B cell (primary cell): ENCODE data around the gene MEG3. TPM values are rescaled to one million over a fixed set of nuclear protein-coding genes. Genes with fewer than 3 reads are reported as not detected.

Experiments
- ATAC-seq: fragments of 200-7000 bp; cut with Tn5 transposase; one replicate; pipeline ENCODE4 v1.10.0; 2021; ENCODE audit warnings: low read depth, mild to moderate bottlenecking, moderate number of reproducible peaks, moderate library complexity
- CTCF ChIA-PET: fragments of 350-600 bp; sonication (Branson Sonifier 250); formaldehyde crosslinking; loops from one replicate; lab custom pipeline; 2021; ENCODE audit warnings: antibody characterized with exemption, inconsistent platforms; lab: Charles Lee
- POLR2A ChIA-PET: fragments of 350-600 bp; sonication (Branson Sonifier 250); formaldehyde crosslinking; loops from one replicate; lab custom pipeline; 2021; ENCODE audit warnings: antibody characterized with exemption; lab: Charles Lee
- DNase-seq: peaks from one replicate; pipeline ENCODE4 v3.0.0; 2013
- H2AFZ ChIP-seq: 2 replicates; pipeline ENCODE4 v1.6.1; 2012; ENCODE audit warnings: mild to moderate bottlenecking, low read depth, low read length; ENCODE audit not compliant: insufficient read depth, poor library complexity, severe bottlenecking
- H3K27ac ChIP-seq, 2 donors: 1 replicate in 1 of 2; 2 replicates in 1 of 2; pipeline ENCODE4 v1.5.1; 2012 to 2013; ENCODE audit warnings: low read length in 2 of 2, mild to moderate bottlenecking in 2 of 2, moderate library complexity in 1 of 2
- H3K27me3 ChIP-seq, 4 experiments: fragments of 200-600 bp in 1 of 4; sonication (generic) in 1 of 4; replicated peaks in 1 of 4; 1 replicate in 2 of 4; 2 replicates in 2 of 4; pipeline versions ENCODE4 v1.6.1 to v1.7.0; 2013 to 2016; ENCODE audit warnings: low read length in 3 of 4, mild to moderate bottlenecking in 2 of 4, mixed read lengths in 1 of 4, moderate library complexity in 1 of 4; ENCODE audit not compliant: insufficient read depth in 4 of 4, control insufficient read depth in 3 of 4; ENCODE audit errors: control extremely low read depth in 1 of 4
- H3K36me3 ChIP-seq, 2 experiments: replicated peaks in 1 of 2; 1 replicate in 1 of 2; 2 replicates in 1 of 2; pipeline versions ENCODE4 v1.6.1 to v1.7.1; 2013; ENCODE audit warnings: low read length in 1 of 2; ENCODE audit not compliant: insufficient read depth in 2 of 2, control insufficient read depth in 1 of 2; ENCODE audit errors: control extremely low read depth in 1 of 2, extremely low read depth in 1 of 2
- H3K4me1 ChIP-seq, 2 donors: fragments of 200-600 bp in 1 of 2; sonication (generic) in 1 of 2; 1 replicate in 1 of 2; 2 replicates in 1 of 2; pipeline versions ENCODE4 v1.5.1 to v1.6.1; 2013 to 2017; ENCODE audit warnings: low read length in 2 of 2; ENCODE audit not compliant: control insufficient read depth in 2 of 2, insufficient read depth in 2 of 2
- H3K4me2 ChIP-seq: replicated peaks from 2 replicates; pipeline ENCODE3; 2012; ENCODE audit warnings: mild to moderate bottlenecking, low read depth, low read length; ENCODE audit not compliant: poor library complexity, severe bottlenecking
- H3K4me3 ChIP-seq, 5 experiments: fragments of 200-600 bp in 1 of 5; sonication (generic) in 1 of 5; 1 replicate in 3 of 5; 2 replicates in 2 of 5; pipeline versions ENCODE4 v1.5.1 to v1.7.0; 2011 to 2016; ENCODE audit warnings: low read length in 4 of 5, mild to moderate bottlenecking in 4 of 5, low read depth in 2 of 5, control low read depth in 1 of 5, moderate library complexity in 1 of 5; ENCODE audit not compliant: insufficient read depth in 1 of 5; ENCODE audit errors: control extremely low read depth in 1 of 5, extremely low read depth in 1 of 5
- H3K79me2 ChIP-seq: fragments of 200-600 bp; sonication (generic); one replicate; pipeline ENCODE4 v1.6.0; 2016; ENCODE audit warnings: low read length; ENCODE audit not compliant: control insufficient read depth, insufficient read depth
- H3K9ac ChIP-seq: fragments of 200-600 bp; sonication (generic); 2 replicates; pipeline ENCODE4 v1.6.1; 2017; ENCODE audit warnings: mild to moderate bottlenecking, low read length, moderate library complexity
- H3K9me3 ChIP-seq, 3 donors: one replicate each; pipeline versions ENCODE4 v1.6.1 to v1.7.1; 2013; ENCODE audit warnings: low read length in 2 of 3; ENCODE audit not compliant: control insufficient read depth in 2 of 3, insufficient read depth in 1 of 3; ENCODE audit errors: control extremely low read depth in 1 of 3
- H4K20me1 ChIP-seq: 2 replicates; pipeline ENCODE4 v1.6.0; 2012; ENCODE audit warnings: mild to moderate bottlenecking, low read length; ENCODE audit not compliant: insufficient read depth, control insufficient read depth, poor library complexity, severe bottlenecking
- H3K27ac Mint-ChIP-seq: one replicate; pipeline ENCODE4 v1.8.0; 2021; ENCODE audit warnings: mixed read lengths
- H3K27me3 Mint-ChIP-seq: one replicate; pipeline ENCODE4 v1.8.0; 2021; ENCODE audit warnings: mixed read lengths
- H3K4me1 Mint-ChIP-seq: one replicate; pipeline ENCODE4 v1.8.0; 2021; ENCODE audit warnings: mixed read lengths
- H3K4me3 Mint-ChIP-seq: one replicate; pipeline ENCODE4 v1.8.0; 2021; ENCODE audit warnings: mixed read lengths
- H3K9me3 Mint-ChIP-seq: one replicate; pipeline ENCODE4 v1.8.0; 2022; ENCODE audit warnings: mixed read lengths; ENCODE audit not compliant: insufficient read depth
- CTCF ChIP-seq: fragments of 200-600 bp; IDR thresholded peaks from one replicate; pipeline ENCODE4 v1.8.0; 2022; ENCODE audit warnings: antibody characterized with exemption, mild to moderate bottlenecking
- EZH2 ChIP-seq: IDR thresholded peaks from 2 replicates; pipeline ENCODE4 v1.6.1; 2012; ENCODE audit warnings: borderline replicate concordance, low read depth, mild to moderate bottlenecking, moderate library complexity, low read length; ENCODE audit not compliant: insufficient read depth, poor library complexity, severe bottlenecking
- WGBS: methylation state at CpG from one replicate; pipeline ENCODE4 v1.1.5; 2013; ENCODE audit warnings: missing lambda C conversion rate; ENCODE audit not compliant: insufficient coverage; 5-methylcytosine and 5-hydroxymethylcytosine counted together
- intact Hi-C: fragments of 100-400 bp; cut with micrococcal nuclease; formaldehyde crosslinking; loops from one replicate; pipeline ENCODE4 v1.10.0; 2022
- polyA plus RNA-seq: library from polyadenylated mRNA; depleted of rRNA; stranded (reverse); fragments of >200 nt; gene quantifications from 2 replicates; pipeline ENCODE4 v1.2.3, GENCODE V29; 2012
- total RNA-seq, 2 donors: library from RNA; stranded (reverse); fragments of 120-200 nt in 1 of 2; gene quantifications; 1 replicate in 1 of 2; 2 replicates in 1 of 2; pipeline versions ENCODE4 v1.2.3 to v1.2.4, GENCODE V29; 2013 to 2022

The MEG3 gene
- total and polyA plus RNA-seq, 2 donors (not counting 1 experiment from before 2014, with no cell fraction given), result 0.13 TPM; not detected in 1

DNA sequence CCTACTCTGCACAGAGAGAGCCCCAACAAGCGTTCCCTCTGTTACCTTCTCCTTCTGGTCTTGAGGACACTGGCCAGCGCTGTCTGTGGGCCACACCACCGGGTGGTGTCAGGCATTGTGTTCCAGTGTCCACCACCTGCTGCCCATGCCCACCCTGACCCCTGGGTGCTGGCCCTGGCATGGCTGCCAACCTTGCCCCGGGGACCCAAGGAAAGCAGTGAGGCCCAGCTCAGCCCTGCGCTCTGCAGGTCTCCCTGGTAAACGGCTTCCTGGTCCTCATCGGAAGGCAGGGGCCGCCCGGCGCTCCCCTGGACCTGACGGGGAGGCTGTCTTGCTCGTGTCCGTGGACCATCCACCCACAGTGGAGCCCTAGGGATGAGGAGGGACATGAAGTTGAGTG lies 21.8 kb upstream of the MEG3 start:
- Mint-ChIP-seq H3K27ac (no peak overlapping the region), H3K4me1 (no peaks in the 10 kb centered on the region), H3K4me3 (no peak overlapping the region), H3K27me3 (no peaks in the 10 kb centered on the region), H3K9me3 (peaks cover 1% of the 10 kb centered on the region)
- Histone ChIP-seq H4K20me1 (no peaks in the 10 kb centered on the region), H3K27me3 (no peaks in the 10 kb centered on the region), H3K36me3 (no peaks in the 10 kb centered on the region), H2AFZ (no peak overlapping the region), H3K4me2 (no peak overlapping the region), H3K4me3 (no peak overlapping the region), H3K9me3 (peaks cover 0 to 26% (median 0%) of the 10 kb centered on the region in 3 donors), H3K27ac (no peak overlapping the region), H3K4me1 (no peaks in the 10 kb centered on the region), H3K79me2 (no peaks in the 10 kb centered on the region), H3K9ac (no peak overlapping the region)
- TF ChIP-seq EZH2 (no peak), CTCF (no peak)
- intact Hi-C loops, result no loop called here
- ChIA-PET CTCF (no interaction called here), POLR2A (no interaction called here)
- 94% methylated on average over 8 of the region's 13 CpGs for WGBS
- DNase-seq, result no peak
- no peak for ATAC-seq

GRCh38 chr14:100804558-100805309 lies 21.2 kb upstream of the MEG3 start:
- H3K27me3 ChIP-seq, result no peaks in the 10 kb centered on the region
- H2AFZ ChIP-seq, result no peak overlapping the region
- H3K36me3 ChIP-seq, result no peaks in the 10 kb centered on the region
- H3K27me3 Mint-ChIP-seq, result peaks cover 2% of the 10 kb centered on the region
- no peaks in the 10 kb centered on the region for H3K79me2 ChIP-seq
- no peak overlapping the region for H3K4me2 ChIP-seq
- H4K20me1 ChIP-seq, result no peaks in the 10 kb centered on the region
- no peaks in the 10 kb centered on the region for H3K4me1 Mint-ChIP-seq
- ATAC-seq, result no peak
- no peak for TF ChIP-seq EZH2
- no peak for TF ChIP-seq CTCF
- CTCF ChIA-PET, result no interaction called here
- POLR2A ChIA-PET, result no interaction called here
- H3K4me1 ChIP-seq, result no peaks in the 10 kb centered on the region
- no peak overlapping the region for H3K4me3 Mint-ChIP-seq
- DNase-seq, result no peak
- H3K9ac ChIP-seq, result no peak overlapping the region
- peaks cover 6% of the 10 kb centered on the region for H3K9me3 Mint-ChIP-seq
- no peak overlapping the region for H3K4me3 ChIP-seq
- H3K27ac Mint-ChIP-seq, result no peak overlapping the region
- no peak overlapping the region for H3K27ac ChIP-seq
- intact Hi-C loops, result no loop called here
- H3K9me3 ChIP-seq, result peaks cover 0 to 31% (median 4%) of the 10 kb centered on the region in 3 donors
- WGBS, result 94% methylated on average over 8 of the region's 9 CpGs
